Measurements from ENCODE around the gene RAB44.
"Not testable (repeated sequence)": the region's sequence is repeated elsewhere in the genome, so short reads cannot be mapped to it uniquely, and the experiment has no call there.

RAB44 gene

GRCh38 chr6:36688739-36689075 is 8.9 kb upstream of the RAB44 start:
- DNase-seq: no peak

- no peak for DNase-seq
Observed at GRCh38 chr6:36691011-36691410, 6.6 kb upstream of the RAB44 start.

- DNase-seq: no peak
Observed at GRCh38 chr6:36691612-36692011, 6.0 kb upstream of the RAB44 start.

- DNase-seq: no peak
Observed at GRCh38 chr6:36692220-36692619, 5.4 kb upstream of the RAB44 start.

- DNase-seq: no peak
Observed at GRCh38 chr6:36692861-36693702, 4.5 kb upstream of the RAB44 start.

GRCh38 chr6:36694616-36695015 is 3.0 kb upstream of the RAB44 start:
- DNase-seq: no peak

GRCh38 chr6:36695414-36695813 is 2.2 kb upstream of the RAB44 start:
- DNase-seq: no peak

GRCh38 chr6:36698196-36698595 is 570 bp downstream of the RAB44 start:
- DNase-seq: no peak

- DNase-seq: no peak
Observed at GRCh38 chr6:36698871-36699271, 1.2 kb downstream of the RAB44 start.

GRCh38 chr6:36699348-36699747 is 1.7 kb downstream of the RAB44 start:
- DNase-seq: no peak

GRCh38 chr6:36700071-36700812 is 2.6 kb downstream of the RAB44 start:
- DNase-seq: no peak

- no peak for DNase-seq
Observed at GRCh38 chr6:36700831-36701230, 3.2 kb downstream of the RAB44 start.

- DNase-seq: no peak
Observed at GRCh38 chr6:36701401-36701991, 3.9 kb downstream of the RAB44 start.

GRCh38 chr6:36702656-36703055 is 5.0 kb downstream of the RAB44 start:
- DNase-seq: no peak

- no peak for DNase-seq
Observed at GRCh38 chr6:36703081-36703606, 5.5 kb downstream of the RAB44 start.

GRCh38 chr6:36703982-36704381 is 6.4 kb downstream of the RAB44 start:
- DNase-seq: no peak

GRCh38 chr6:36704961-36705577 is 7.4 kb downstream of the RAB44 start:
- not testable (repeated sequence) for DNase-seq

GRCh38 chr6:36706339-36706738 is 8.7 kb downstream of the RAB44 start:
- no peak for DNase-seq

GRCh38 chr6:36712816-36713215 is 15.2 kb downstream of the RAB44 start:
- DNase-seq: no peak

GRCh38 chr6:36713846-36714245 is 16.2 kb downstream of the RAB44 start:
- DNase-seq: no peak

GRCh38 chr6:36714511-36714910 is 16.9 kb downstream of the RAB44 start:
- DNase-seq: no peak

GRCh38 chr6:36715469-36715868 is 17.8 kb downstream of the RAB44 start:
- DNase-seq: no peak

GRCh38 chr6:36716476-36717093 is 19.0 kb downstream of the RAB44 start:
- DNase-seq: no peak
